ENCODE measurements around the gene CMSS1. TPM values are rescaled to one million over a fixed set of nuclear protein-coding genes. Genes with fewer than 3 reads are reported as not detected.

The CMSS1 gene
- total RNA-seq, 1 experiment from 2014 or later: 86.3 TPM

DNA sequence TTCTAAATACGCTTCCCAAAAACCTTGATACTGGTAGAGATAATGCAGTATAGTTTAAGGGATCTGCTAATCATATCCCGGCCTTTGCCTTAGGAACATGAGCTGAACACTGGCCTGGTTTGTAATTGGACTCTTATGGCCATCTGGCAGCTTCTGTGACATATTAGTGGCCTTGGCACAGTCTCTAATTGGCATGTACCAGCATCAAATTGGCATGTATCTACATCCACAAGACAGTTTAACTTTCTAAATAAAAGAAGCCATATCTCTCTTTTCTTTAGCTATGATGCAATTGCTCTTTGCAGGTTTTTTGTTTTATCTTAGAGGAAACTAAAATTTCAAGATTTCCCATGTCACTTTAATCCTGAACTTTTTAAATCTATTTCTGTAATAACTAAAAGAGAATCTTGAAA is 341.3 kb downstream of the CMSS1 start:
- ChIA-PET POLR2A (no interaction called here), CTCF (no interaction called here)
- Histone ChIP-seq H3K9me3 (ENCODE audit: control insufficient read depth, insufficient read depth, low read depth, low read length) (peaks cover 14% of the 10 kb centered on the region), H3K4me1 (ENCODE audit: control insufficient read depth, insufficient read depth, low read length) (no peaks in the 10 kb centered on the region), H3K4me3 (ENCODE audit: low read depth in 2 of 2, low read length in 2 of 2) (no peak overlapping the region), H3K27ac (ENCODE audit: low read length) (no peak overlapping the region), H3K36me3 (ENCODE audit: control insufficient read depth, insufficient read depth, low read length) (no peaks in the 10 kb centered on the region), H3K27me3 (ENCODE audit: control insufficient read depth, insufficient read depth, low read length) (no peaks in the 10 kb centered on the region)
- intact Hi-C loops (cut with micrococcal nuclease; ENCODE audit: unreplicated experiment): no loop called here
- ATAC-seq (no peak), DNase-seq (ENCODE audit: low read depth, low spot score) (no peak)
- TF ChIP-seq, protein P1, sequence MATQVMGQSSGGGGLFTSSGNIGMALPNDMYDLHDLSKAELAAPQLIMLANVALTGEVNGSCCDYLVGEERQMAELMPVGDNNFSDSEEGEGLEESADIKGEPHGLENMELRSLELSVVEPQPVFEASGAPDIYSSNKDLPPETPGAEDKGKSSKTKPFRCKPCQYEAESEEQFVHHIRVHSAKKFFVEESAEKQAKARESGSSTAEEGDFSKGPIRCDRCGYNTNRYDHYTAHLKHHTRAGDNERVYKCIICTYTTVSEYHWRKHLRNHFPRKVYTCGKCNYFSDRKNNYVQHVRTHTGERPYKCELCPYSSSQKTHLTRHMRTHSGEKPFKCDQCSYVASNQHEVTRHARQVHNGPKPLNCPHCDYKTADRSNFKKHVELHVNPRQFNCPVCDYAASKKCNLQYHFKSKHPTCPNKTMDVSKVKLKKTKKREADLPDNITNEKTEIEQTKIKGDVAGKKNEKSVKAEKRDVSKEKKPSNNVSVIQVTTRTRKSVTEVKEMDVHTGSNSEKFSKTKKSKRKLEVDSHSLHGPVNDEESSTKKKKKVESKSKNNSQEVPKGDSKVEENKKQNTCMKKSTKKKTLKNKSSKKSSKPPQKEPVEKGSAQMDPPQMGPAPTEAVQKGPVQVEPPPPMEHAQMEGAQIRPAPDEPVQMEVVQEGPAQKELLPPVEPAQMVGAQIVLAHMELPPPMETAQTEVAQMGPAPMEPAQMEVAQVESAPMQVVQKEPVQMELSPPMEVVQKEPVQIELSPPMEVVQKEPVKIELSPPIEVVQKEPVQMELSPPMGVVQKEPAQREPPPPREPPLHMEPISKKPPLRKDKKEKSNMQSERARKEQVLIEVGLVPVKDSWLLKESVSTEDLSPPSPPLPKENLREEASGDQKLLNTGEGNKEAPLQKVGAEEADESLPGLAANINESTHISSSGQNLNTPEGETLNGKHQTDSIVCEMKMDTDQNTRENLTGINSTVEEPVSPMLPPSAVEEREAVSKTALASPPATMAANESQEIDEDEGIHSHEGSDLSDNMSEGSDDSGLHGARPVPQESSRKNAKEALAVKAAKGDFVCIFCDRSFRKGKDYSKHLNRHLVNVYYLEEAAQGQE (IDR thresholded peaks at IDR 0.05; ENCODE audit: insufficient read depth in 1 of 2, low read depth in 2 of 2, low read length in 1 of 2): no peak
- TF ChIP-seq POLR2AphosphoS5 (IDR thresholded peaks at IDR 0.05; ENCODE audit: low read depth, low read length): no peak
- in situ Hi-C loops (cut with HindIII; ENCODE audit: low pct_unique_long_range_greater_than_20kb, low sequenced_read_pairs): no loop called here
- no TSS peak for BruUV-seq (replicated peaks)

DNA sequence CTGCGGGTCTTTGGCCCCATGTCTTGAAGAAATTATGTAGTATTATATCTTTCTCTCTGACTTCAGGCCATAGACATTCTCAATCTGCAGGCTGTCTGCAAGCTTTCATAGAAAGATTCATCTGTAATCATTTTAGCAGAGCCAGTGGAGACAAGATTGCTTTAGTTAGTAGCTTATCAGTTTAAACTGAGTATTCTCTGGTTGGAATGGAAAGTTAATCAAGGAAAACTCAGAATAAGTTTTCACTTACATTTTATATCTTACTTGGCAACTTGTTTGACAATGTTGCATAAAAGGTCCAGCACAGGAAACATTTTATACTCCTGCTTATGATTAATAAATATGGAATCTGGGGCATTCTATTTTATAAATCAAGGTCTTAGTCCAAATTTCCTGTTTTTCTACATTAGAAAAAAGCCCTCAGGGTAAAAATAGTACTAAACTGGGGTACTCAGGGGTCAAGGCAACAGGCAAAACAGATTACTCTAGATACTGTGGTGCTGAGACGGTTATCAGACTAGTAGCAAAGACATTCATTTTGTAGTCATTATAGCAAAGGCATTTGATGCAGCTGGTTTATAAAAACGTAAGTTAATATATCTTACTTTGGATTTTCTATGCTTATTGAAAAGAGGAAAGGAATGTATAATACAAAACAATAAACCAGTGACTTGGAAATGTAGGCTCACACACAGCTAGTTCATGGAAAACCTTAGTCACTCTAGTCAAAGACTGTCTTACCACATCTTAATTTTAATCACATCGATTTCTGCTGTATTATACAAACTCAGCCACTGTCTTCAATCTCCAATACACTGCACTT is 341.9 kb downstream of the CMSS1 start:
- CTCF ChIA-PET: no interaction called here
- DNase-seq (ENCODE audit: low read depth, low spot score) (no peak), ATAC-seq (no peak)
- intact Hi-C loops (cut with micrococcal nuclease; ENCODE audit: unreplicated experiment): no loop called here
- Histone ChIP-seq H3K4me1 (ENCODE audit: control insufficient read depth, insufficient read depth, low read length) (no peaks in the 10 kb centered on the region), H3K9me3 (ENCODE audit: control insufficient read depth, insufficient read depth, low read depth, low read length) (peaks cover 14% of the 10 kb centered on the region), H3K27ac (ENCODE audit: low read length) (no peak overlapping the region), H3K36me3 (ENCODE audit: control insufficient read depth, insufficient read depth, low read length) (no peaks in the 10 kb centered on the region), H3K27me3 (ENCODE audit: control insufficient read depth, insufficient read depth, low read length) (no peaks in the 10 kb centered on the region), H3K4me3 (ENCODE audit: low read depth in 2 of 2, low read length in 2 of 2) (no peak overlapping the region)
- in situ Hi-C loops (cut with HindIII; ENCODE audit: low pct_unique_long_range_greater_than_20kb, low sequenced_read_pairs): no loop called here
- no TSS peak for BruUV-seq (replicated peaks)
- POLR2A ChIA-PET: no interaction called here
- TF ChIP-seq SIN3A (IDR thresholded peaks at IDR 0.05; ENCODE audit: borderline replicate concordance, insufficient read depth, low read depth, low read length) (no peak), POLR2AphosphoS5 (IDR thresholded peaks at IDR 0.05; ENCODE audit: low read depth, low read length) (no peak), TCF7L2 (IDR thresholded peaks at IDR 0.05; ENCODE audit: low read depth, low read length) (no peak)
- TF ChIP-seq, protein P1 (IDR thresholded peaks at IDR 0.05; ENCODE audit: insufficient read depth in 1 of 2, low read depth in 2 of 2, low read length in 1 of 2): no peak
- TF ChIP-seq, protein P2, sequence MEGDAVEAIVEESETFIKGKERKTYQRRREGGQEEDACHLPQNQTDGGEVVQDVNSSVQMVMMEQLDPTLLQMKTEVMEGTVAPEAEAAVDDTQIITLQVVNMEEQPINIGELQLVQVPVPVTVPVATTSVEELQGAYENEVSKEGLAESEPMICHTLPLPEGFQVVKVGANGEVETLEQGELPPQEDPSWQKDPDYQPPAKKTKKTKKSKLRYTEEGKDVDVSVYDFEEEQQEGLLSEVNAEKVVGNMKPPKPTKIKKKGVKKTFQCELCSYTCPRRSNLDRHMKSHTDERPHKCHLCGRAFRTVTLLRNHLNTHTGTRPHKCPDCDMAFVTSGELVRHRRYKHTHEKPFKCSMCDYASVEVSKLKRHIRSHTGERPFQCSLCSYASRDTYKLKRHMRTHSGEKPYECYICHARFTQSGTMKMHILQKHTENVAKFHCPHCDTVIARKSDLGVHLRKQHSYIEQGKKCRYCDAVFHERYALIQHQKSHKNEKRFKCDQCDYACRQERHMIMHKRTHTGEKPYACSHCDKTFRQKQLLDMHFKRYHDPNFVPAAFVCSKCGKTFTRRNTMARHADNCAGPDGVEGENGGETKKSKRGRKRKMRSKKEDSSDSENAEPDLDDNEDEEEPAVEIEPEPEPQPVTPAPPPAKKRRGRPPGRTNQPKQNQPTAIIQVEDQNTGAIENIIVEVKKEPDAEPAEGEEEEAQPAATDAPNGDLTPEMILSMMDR (IDR thresholded peaks at IDR 0.05): no peak
